ENCODE measurements around the gene FAAH.

DNA sequence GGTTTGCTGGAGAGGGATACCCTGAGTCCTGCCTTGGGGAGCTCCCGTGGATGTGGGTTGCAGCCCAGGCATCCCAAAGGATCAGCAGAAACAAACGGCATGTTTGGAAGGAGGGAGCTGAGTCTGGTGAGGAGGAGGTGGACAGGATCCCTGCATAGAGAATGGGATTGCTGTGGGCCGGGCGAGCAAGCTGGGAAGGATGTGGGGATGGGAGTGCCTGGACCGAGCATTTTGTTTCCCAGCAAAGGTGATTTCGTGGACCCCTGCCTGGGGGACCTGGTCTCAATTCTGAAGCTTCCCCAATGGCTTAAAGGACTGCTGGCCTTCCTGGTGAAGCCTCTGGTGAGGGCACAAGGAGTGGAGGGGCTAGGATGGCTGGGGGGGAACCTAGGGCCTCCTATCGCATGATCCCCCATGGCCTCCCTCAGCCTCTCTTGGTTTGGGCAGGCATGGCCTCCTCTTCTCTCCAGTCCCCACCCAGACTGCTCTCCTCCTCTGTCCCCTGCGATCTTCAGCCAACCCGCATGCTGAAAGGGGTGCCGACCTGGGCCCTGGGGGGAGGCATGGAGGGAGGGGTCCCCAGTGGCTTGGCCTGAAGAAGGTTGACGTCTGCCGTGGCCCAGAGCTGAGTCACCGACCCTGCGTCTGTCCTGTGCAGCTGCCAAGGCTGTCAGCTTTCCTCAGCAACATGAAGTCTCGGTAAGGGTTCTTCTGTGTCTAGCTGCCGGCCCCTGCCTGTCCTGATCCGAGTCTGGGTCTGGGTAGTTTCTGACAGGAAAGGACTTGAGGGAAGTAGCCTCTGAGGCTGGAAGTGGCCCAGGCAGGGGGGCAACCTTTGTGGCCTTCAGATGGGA is 16.3 kb downstream of the FAAH start:
- TF ChIP-seq EZH2 (IDR thresholded peaks at IDR 0.05) (no peak), POLR2AphosphoS5 (IDR thresholded peaks at IDR 0.05; ENCODE audit: borderline replicate concordance, low read depth, low read length) (no peak)

All from SK-N-MC (cell line).